Limb (tissue), 2 donors: ENCODE measurements around the gene ANK2.
A peak's percentile ranks its signal among the peaks of the same experiment; 100 is the strongest.

Experiments used
- DNase-seq, 2 donors: peaks; one replicate each; pipeline ENCODE4 v3.0.0-alpha.2; 2016; ENCODE audit errors: extremely low spot score in 2 of 2

The ANK2 gene

GRCh38 chr4:113049421-113050370 lies at the start of gene ANK2:
TSS of gene ANK2 (plus strand) at chr4:113049653. CDS start at chr4:113049729, 76 bp downstream.
- DNase-seq: peak; percentile 60 to 78

GRCh38 chr4:113003841-113004240 lies 45.6 kb upstream of the ANK2 start:
- DNase-seq: no peak

DNA sequence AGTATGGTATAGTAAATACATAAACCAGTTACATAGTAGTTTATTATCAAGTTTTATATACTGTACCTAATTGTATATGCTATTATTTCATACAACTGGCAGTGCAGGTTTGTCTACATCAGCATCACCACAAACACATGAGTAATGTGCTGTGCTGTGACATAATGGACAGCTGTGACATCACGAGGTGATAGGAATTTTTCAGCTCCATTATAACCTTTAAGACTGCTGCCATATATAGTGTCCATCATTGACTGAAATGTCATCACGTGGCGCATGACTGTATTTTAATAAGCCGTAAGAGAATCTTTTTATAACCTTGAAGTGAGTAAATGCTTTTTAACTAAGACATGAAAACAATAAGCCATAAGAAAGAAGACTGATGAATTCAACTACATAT lies 44.8 kb upstream of the ANK2 start:
- no peak for DNase-seq

DNA sequence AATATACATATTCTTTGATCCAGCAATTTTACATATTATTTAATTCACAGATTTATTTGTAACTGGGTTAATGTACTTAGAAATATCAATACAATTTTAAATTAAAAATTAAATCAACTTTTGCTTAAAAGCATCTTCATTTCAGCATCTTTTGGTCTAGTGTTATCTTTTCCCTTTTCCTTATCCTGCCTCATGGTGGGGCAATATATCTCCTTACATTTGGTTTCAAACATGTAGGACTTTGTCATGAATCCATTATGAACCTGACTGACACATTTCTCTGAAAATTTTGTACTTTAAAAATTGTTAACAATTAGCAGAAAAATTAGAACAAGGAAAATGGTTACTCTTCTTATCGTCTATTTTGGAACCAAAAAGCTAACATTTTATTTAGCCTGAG lies 42.8 kb upstream of the ANK2 start:
- DNase-seq: no peak

- no peak for DNase-seq
Measured at GRCh38 chr4:113007151-113007550, 42.3 kb upstream of the ANK2 start.

- no peak for DNase-seq
Measured at GRCh38 chr4:113008135-113008534, 41.3 kb upstream of the ANK2 start.

DNA sequence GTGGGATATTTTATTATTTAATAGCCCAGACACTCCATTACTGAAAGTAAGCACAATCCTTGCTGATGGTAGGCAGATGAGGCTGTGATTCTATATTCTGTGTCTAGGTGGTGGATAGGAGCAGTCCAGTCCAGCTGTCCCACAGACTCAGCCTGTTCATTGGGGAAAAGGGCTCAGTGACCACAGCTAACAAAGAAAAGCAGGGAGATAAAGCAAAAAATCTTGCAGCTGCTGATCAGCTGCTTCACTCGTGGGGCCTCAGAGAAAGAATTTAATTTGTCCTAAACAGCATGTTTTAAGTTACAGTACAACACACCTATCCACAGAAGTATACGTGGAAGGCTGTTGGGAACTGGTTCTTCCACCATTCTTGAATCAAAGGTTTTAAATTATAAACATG lies 40.7 kb upstream of the ANK2 start:
- DNase-seq: peak in 1 of 2 donors; percentile 11

DNA sequence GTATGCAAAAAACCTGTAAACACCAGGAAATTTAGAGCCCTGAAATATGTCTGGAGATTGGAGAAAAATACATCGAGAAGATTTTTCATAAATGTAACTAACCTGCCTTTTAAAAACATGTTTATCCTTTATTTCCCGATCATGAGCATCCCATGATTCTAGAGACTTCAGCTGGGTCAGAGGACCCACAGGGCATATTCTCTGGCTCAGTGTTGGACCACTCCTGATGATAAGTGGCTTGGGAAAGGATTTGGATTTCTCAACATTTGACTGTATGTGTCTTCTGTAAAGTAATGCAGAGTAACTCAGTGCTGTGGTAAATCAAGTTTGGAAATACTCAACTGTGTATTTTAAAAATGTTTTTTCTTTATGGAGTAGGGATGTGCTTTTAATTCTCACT lies 40.0 kb upstream of the ANK2 start:
- no peak for DNase-seq

- DNase-seq: no peak
Measured at GRCh38 chr4:113012122-113012725, 37.2 kb upstream of the ANK2 start.

DNA sequence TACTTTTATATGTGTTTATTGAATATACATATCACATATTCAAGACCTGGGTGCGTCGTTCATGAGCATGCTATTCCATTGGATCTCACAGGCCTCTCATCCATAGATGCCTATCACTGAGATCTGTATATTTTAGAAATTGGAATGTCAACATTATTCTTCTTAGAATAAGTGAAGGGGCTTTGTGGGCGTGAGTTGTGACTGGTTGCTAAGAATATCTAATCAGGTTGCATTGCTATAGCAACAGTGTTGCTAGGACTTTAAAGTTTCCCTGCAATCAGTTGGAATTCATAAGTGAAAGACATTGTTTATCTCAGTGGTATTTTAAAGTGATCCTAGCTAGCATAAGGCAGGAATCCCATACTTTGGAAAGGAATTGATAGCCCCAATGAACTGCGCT lies 36.7 kb upstream of the ANK2 start:
- no peak for DNase-seq

GRCh38 chr4:113013751-113014150 lies 35.7 kb upstream of the ANK2 start:
- no peak for DNase-seq

DNA sequence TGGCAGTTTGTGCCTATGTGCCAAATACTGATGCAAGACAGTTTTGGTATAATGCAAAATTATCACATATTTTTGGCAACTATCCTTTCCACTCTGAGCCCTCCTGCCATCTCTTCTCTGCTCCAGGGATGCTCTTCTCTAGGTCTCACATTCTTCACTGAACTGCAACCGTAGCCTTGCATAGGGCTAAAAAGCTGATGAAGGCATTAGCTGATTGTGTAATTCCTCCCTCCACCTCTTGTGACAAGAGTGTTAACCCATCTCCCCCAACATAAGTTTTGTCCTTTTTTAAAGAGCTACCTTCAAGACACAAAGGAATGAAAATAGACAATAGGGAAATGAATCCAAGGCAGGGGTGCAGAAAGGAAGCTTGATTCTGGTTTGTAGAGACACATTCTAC lies 33.1 kb upstream of the ANK2 start:
- no peak for DNase-seq

- DNase-seq: peak in 1 of 2 donors; percentile 82
Measured at GRCh38 chr4:113020966-113021365, 28.5 kb upstream of the ANK2 start.

- DNase-seq: no peak
Measured at GRCh38 chr4:113024388-113024787, 25.1 kb upstream of the ANK2 start.

- DNase-seq: no peak
Measured at GRCh38 chr4:113025416-113025815, 24.0 kb upstream of the ANK2 start.

- DNase-seq: no peak
Measured at GRCh38 chr4:113026556-113026955, 22.9 kb upstream of the ANK2 start.

DNA sequence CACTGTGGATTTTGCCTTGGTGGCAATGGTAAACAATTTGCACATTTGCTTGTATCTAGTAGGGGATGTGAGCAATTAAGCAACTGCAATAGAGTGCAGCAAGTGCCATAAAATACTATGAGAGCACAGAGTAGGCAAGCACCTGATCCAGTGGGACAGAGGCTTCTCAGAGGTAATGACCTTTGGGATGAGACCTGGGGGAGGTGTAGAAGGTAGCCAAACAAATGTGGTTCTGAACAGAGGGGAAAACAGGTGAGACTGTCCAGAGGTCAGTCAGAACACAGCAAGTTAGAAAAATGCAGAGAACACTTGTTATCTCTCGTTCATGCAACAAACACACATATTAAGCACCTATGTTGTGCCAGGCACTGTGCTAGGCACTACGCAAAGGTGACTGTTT lies 21.4 kb upstream of the ANK2 start:
- DNase-seq: no peak

GRCh38 chr4:113031212-113031611 lies 18.2 kb upstream of the ANK2 start:
- no peak for DNase-seq

DNA sequence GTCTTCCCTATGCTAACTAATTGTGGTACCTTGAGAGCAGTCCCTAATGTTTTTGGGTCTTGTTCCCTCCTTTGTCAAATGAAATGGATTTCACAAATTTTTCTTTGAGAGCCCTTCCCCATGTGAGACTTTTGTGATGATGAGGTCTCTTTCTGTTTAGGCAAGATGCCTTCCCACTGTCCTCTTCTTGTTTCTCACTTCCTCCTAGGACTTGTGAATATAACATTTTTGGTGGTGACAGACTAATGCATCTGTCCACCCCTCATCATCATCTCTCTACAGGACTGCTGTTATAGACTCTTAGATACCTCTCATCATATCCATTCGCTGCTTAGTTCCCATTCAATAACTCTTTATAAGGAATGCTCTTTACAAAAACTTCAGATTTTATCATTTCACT lies 8.7 kb upstream of the ANK2 start:
- no peak for DNase-seq

DNA sequence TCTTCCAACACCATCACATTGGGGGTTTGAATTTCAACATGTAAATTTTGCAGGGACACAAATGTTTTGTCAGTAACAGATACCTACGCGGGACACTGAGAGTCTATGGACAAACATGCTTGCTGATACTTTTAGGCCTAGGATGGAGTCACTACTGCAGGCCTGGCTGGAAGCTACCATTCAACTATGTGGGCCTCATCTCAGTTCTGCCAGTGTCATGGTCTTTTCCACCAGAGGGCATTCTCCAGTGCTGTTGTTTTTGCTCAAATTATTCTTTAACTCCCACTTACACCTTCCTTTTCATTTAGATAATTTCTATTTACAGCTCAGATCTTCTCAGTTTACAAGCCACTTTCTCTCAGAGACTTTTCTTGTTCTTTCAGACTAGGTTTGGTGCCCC lies 7.0 kb upstream of the ANK2 start:
- no peak for DNase-seq

GRCh38 chr4:113043591-113043990 lies 5.9 kb upstream of the ANK2 start:
- no peak for DNase-seq

- no peak for DNase-seq
Measured at GRCh38 chr4:113050371-113050755, 910 bp downstream of the ANK2 start.

GRCh38 chr4:113050837-113051236 lies 1.4 kb downstream of the ANK2 start:
- DNase-seq: no peak
